ACC112 (cell line): ENCODE data around the gene PIRT.
"Not testable (repeated sequence)": the region's sequence is repeated elsewhere in the genome, so short reads cannot be mapped to it uniquely, and the experiment has no call there.

Experiments
- H2AFZ ChIP-seq: fragments of 200-600 bp; sonication (generic); one replicate; pipeline ENCODE4 v1.6.0; 2017; ENCODE audit warnings: antibody characterized with exemption, low read length; ENCODE audit not compliant: unreplicated experiment
- H3K27ac ChIP-seq: fragments of 200-600 bp; sonication (generic); 2 replicates; pipeline ENCODE4 v1.5.1; 2014; ENCODE audit warnings: low read depth, mild to moderate bottlenecking, antibody characterized with exemption, low read length, moderate library complexity
- H3K27me3 ChIP-seq: fragments of 200-600 bp; sonication (generic); 2 replicates; pipeline ENCODE4 v1.6.1; 2014; ENCODE audit warnings: mild to moderate bottlenecking, antibody characterized with exemption, low read length, moderate library complexity, mixed read lengths; ENCODE audit not compliant: insufficient read depth
- H3K36me3 ChIP-seq: fragments of 200-600 bp; sonication (generic); 2 replicates; pipeline ENCODE4 v1.6.1; 2016; ENCODE audit warnings: mild to moderate bottlenecking, antibody characterized with exemption, low read length, moderate library complexity, mixed read lengths; ENCODE audit not compliant: insufficient read depth
- H3K4me1 ChIP-seq: fragments of 200-600 bp; sonication (generic); one replicate; pipeline ENCODE4 v1.6.1; 2016; ENCODE audit warnings: low read length, mixed read lengths; ENCODE audit not compliant: insufficient read depth, unreplicated experiment, control insufficient read depth
- H3K4me3 ChIP-seq: fragments of 200-600 bp; sonication (generic); 2 replicates; pipeline ENCODE4 v1.5.1; 2014; ENCODE audit warnings: mild to moderate bottlenecking, low read depth, low read length
- H3K79me2 ChIP-seq: fragments of 200-600 bp; sonication (generic); one replicate; pipeline ENCODE4 v1.6.0; 2016; ENCODE audit warnings: low read length; ENCODE audit not compliant: control insufficient read depth, unreplicated experiment, insufficient read depth

The PIRT gene

DNA sequence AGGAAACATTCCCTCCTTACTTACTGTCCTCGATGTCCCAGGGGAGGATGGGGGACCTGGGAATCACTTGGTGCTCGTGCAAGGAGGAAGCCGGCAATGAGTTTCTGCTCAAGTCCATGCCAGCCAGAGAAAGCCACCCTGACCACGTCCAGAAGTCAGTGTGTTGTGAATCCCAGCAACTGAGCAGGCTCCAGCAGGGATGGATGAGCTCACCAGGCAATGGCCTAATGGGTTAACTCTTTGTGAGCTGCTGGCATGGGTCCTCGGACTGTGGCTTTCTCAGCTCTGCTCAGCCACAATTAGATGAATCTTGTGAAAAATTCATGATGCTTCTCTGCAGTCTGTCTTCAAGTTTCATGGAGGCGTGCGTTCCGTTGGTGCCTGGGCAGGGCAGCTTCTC is at the start of gene PIRT:
Gene PIRT, minus strand, starts transcription at position 167 of the 400 bp plus-strand sequence. CDS start 12,442 bp downstream, outside the sequence.
- no peaks in the 10 kb centered on the region for H3K27me3 ChIP-seq
- H2AFZ ChIP-seq, result no peak within 1 kb of the TSS
- no peaks in the 10 kb centered on the region for H3K36me3 ChIP-seq
- no peak within 1 kb of the TSS for H3K27ac ChIP-seq
- H3K79me2 ChIP-seq, result no peaks in the 10 kb centered on the region
- H3K4me1 ChIP-seq, result no peaks in the 10 kb centered on the region
- no peak within 1 kb of the TSS for H3K4me3 ChIP-seq

DNA sequence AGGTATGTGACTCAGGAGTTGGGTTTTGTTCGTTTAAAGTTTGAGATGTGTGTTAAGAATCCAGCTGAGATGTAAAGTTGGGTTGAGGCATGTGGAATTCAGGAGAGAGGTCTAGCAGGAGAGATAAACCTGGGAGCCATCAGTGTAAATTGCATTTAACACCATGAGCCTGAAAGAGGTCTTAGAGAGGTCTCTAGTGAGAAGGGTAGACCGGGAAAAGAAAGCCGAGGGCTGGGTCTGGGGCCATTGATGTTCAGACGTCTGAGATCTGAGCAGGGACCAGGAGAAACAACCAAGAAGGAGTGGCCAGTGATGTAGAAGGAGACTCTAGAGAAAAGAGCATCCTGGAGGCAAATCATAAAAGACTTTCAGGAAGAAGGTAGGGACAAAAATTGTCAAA is 44.1 kb upstream of the PIRT start:
- no peaks in the 10 kb centered on the region for H3K79me2 ChIP-seq
- no peak overlapping the region for H2AFZ ChIP-seq
- H3K4me3 ChIP-seq, result no peak overlapping the region
- H3K27me3 ChIP-seq, result peaks cover 2% of the 10 kb centered on the region
- H3K27ac ChIP-seq, result no peak overlapping the region
- H3K36me3 ChIP-seq, result no peaks in the 10 kb centered on the region
- no peaks in the 10 kb centered on the region for H3K4me1 ChIP-seq

DNA sequence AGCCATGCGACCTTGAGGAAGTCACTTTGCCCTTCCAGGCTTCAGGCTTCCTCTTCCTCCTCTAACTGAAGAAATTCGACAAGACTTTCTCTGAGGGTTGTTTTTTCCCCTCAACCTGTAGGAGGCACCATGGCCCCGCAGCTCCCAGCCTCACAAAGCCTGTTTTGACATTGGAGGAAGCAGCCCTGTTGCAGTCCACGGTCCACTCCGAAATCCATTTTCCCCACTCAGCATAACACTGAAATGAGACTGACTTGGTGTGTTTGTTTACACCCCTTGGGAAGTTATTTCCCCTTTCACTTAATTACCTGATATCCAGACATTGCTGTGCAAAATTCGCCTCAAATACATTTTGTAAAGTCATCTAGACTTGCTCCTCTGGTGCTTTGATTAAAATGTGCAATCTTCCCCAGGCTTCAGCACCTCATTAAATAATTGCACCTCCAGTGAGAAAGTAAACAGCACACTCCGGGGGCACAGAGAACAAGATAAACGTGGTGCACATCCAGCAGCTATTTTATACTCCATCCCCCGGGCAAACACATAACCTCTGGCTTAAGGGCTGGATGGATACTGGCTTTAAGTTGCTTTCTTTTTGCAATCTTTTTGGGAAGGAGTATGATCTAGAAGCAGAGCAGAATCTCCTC is 41.4 kb upstream of the PIRT start:
- Histone ChIP-seq H2AFZ (no peak overlapping the region), H3K27ac (no peak overlapping the region), H3K4me3 (no peak overlapping the region), H3K79me2 (no peaks in the 10 kb centered on the region), H3K4me1 (no peaks in the 10 kb centered on the region), H3K27me3 (peaks cover 6% of the 10 kb centered on the region), H3K36me3 (no peaks in the 10 kb centered on the region)

DNA sequence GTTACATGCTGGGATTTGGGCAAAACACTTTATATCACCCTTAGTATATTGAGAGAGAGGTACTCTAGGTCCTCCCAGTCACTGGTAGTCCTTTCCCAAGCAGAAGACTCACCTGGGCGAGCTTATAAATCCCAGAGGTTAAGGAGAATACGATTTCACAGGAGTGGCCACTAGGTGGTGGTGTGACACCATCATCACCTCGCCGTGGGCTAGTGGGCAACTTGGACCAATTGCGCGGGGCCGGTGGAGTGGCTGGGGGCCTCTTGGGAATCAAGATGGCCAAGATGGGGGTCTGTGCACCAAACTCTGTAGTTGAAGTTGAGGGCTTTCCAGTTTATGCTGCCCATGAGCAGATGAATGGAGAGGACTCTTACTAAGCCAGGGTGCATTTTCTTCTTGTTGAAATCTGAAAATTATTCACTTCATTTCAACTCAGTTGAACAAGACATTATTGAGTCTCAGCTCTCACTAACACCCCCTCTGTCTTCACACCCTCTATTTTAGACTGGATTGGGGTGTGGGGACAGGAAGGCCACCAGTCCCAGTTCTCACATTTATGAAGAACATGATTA is 38.2 kb upstream of the PIRT start:
- H2AFZ ChIP-seq, result no peak overlapping the region
- no peak overlapping the region for H3K27ac ChIP-seq
- no peaks in the 10 kb centered on the region for H3K4me1 ChIP-seq

DNA sequence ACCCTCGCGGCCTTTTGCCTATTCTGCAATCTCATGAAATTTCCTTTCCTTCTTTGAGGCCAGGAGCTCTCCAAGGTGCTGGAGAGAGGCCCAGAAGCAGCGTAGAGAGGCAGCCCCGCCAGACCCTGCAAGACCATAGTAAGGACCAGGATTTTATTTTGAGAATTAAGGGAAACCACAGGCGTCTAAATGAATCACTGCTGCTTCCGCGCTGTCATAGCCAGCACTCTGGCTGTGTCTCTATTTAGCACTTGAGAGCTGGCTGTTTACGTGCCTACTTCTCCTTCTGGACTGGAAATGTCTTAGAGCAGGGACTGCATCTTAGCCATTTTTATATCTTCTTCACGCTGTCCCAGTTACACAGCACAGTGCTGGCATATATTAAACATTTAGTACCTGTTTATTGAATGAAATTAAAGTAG is 37.6 kb upstream of the PIRT start:
- Histone ChIP-seq H3K27ac (no peak overlapping the region), H3K79me2 (no peaks in the 10 kb centered on the region), H3K4me1 (no peaks in the 10 kb centered on the region), H2AFZ (no peak overlapping the region), H3K27me3 (peaks cover 6% of the 10 kb centered on the region), H3K4me3 (no peak overlapping the region), H3K36me3 (no peaks in the 10 kb centered on the region)

More for the DNA sequence above, 38.2 kb upstream of the PIRT start:
- no peak overlapping the region for H3K4me3 ChIP-seq
- H3K79me2 ChIP-seq, result no peaks in the 10 kb centered on the region
- peaks cover 6% of the 10 kb centered on the region for H3K27me3 ChIP-seq
- H3K36me3 ChIP-seq, result no peaks in the 10 kb centered on the region

DNA sequence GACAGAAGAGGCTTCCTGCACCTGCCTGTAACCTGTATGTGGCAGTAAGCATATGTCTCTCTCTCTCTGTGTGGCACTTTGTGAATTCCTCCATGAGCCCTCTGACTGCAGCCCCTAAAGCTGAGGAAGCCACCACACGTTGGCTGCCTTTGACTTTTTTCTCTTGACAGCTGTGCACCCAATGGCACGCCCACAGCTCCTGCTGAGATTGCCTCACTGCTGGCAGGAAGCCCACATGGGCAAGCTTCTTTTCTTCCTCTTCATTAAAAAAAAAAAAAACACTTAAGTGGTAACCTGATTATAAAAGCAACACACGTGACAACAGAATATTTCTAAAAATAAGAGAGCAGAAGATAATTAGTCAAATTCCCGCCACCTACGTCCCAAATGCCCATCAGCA is 34.0 kb upstream of the PIRT start:
- Histone ChIP-seq H3K4me1 (no peaks in the 10 kb centered on the region), H3K79me2 (no peaks in the 10 kb centered on the region), H3K4me3 (no peak overlapping the region), H3K27ac (no peak overlapping the region), H3K36me3 (no peaks in the 10 kb centered on the region), H3K27me3 (peaks cover 3% of the 10 kb centered on the region; the same call in 1 of the 2 replicates), H2AFZ (no peak overlapping the region)

DNA sequence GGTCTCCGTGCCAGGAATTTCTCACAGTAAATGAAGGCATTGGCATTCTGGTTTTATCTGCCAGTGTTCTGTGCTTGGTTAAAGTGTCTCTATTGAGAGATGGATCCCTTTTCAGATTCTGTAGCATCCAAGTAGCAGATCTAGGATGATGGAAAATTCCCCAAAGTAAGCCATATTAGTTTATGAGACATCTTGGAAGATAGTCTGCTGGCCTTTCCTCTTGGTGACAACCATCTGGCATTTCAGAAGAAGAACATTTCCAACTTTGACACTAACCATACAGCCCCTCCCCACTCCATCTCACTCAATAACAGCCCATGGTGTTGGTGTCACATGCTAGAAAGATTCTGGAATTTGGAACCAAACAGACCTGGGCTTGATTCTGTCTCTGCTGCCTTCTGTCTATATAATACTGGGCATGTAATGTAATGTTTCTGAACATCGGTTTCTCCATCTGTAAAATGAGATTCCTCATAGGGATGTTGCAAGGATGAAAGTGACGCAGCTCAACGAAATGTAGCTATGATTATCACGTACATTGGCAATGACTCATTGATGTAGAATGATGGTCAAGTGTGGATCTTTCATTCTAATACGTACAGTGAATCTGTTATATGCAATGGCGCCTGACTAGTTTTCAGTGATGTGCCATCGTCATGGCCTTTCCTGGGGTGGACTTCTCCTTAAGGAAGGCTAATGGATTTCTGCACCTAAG is 32.6 kb upstream of the PIRT start:
- Histone ChIP-seq H3K79me2 (no peaks in the 10 kb centered on the region), H3K27ac (no peak overlapping the region)

DNA sequence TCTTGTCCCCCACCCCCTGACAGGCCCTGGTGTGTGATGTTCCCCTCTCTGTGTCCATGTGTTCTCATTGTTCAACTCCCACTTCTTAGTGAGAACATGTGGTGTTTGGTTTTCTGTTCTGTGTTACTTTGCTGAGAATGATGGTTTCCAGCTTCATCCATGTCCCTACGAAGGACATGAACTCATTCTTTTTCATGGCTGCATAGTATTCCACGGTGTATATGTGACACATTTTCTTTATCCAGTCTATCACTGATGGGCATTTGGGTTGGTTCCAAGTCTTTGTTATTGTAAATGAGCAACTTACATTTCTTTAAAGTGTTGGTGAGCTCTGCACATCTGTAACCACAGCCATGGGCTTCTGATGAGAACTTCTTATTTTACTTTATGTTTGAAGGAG is 30.9 kb upstream of the PIRT start:
- H2AFZ ChIP-seq, H3K79me2 ChIP-seq, H3K27ac ChIP-seq, H3K27me3 ChIP-seq, H3K36me3 ChIP-seq, H3K4me1 ChIP-seq, H3K4me3 ChIP-seq: not testable (repeated sequence)

More for the DNA sequence above, 32.6 kb upstream of the PIRT start:
- Histone ChIP-seq H3K4me3 (no peak overlapping the region), H3K4me1 (no peaks in the 10 kb centered on the region), H3K36me3 (no peaks in the 10 kb centered on the region), H3K27me3 (no peaks in the 10 kb centered on the region; the same call in 1 of the 2 replicates), H2AFZ (no peak overlapping the region)

DNA sequence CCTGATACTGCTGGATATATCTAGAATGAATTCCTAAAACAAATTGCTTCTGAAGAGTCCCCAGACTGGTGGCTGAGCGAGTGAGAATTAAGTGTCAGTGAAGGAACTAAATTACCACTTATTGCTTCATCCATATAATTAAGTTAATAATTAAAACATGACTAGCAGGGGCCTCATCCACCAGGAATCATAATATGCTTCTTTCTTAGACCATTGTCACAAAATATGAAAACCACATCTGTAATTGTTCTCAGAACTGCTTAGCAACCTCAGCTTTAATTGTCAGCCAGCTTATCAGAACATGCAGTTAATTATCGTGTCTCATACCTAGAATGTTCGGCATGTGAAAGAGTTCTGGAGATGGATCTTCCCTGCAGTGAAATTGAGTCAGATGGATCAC is 21.2 kb upstream of the PIRT start:
- H2AFZ ChIP-seq, result no peak overlapping the region
- no peak overlapping the region for H3K27ac ChIP-seq
- H3K4me1 ChIP-seq, result no peaks in the 10 kb centered on the region
- no peaks in the 10 kb centered on the region for H3K27me3 ChIP-seq
- H3K4me3 ChIP-seq, result no peak overlapping the region
- no peaks in the 10 kb centered on the region for H3K36me3 ChIP-seq
- no peaks in the 10 kb centered on the region for H3K79me2 ChIP-seq

DNA sequence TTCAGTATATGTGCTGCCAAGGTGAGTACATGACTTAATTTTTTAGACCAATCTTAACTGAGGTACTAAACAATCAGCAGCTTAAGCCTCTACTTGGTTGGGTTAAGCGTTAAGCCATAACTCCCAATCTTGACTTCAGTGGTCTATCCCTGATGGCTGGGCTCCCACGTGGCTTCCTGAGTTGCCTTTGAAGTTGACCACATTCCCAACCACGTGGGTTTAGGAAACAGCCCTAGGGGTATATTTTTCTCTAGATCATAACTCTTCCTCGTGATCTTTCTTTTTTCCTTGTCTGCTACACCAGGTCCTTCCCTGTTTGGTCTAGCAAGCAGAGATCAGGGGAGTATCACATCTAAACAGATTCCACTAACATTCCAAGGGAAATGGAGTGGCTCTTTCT is 20.1 kb upstream of the PIRT start:
- no peaks in the 10 kb centered on the region for H3K79me2 ChIP-seq
- no peak overlapping the region for H3K27ac ChIP-seq
- no peaks in the 10 kb centered on the region for H3K27me3 ChIP-seq
- H3K4me1 ChIP-seq, result no peaks in the 10 kb centered on the region
- no peaks in the 10 kb centered on the region for H3K36me3 ChIP-seq
- H2AFZ ChIP-seq, result no peak overlapping the region
- no peak overlapping the region for H3K4me3 ChIP-seq

DNA sequence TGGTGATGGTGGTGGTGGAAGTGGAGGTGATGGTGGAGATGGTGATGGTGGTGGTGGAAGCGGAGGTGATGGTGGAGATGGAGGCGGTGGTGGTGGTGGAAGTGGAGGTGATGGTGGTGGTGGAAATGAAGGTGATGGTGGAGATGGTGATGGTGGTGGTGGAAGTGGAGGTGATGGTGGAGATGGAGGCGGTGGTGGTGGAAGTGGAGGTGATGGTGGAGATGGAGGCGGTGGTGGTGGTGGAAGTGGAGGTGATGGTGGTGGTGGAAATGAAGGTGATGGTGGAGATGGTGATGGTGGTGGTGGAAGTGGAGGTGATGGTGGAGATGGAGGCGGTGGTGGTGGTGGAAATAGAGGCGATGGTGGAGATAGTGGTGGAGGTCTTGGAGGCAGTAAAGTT is 8.7 kb upstream of the PIRT start:
- not testable (repeated sequence) for H3K79me2 ChIP-seq, H3K36me3 ChIP-seq, H3K27me3 ChIP-seq, H3K4me3 ChIP-seq, H3K27ac ChIP-seq, H3K4me1 ChIP-seq, H2AFZ ChIP-seq
